HG02623 (cell line): ENCODE results near the gene MCM10.
A peak's percentile ranks its signal among the peaks of the same experiment; 100 is the strongest.
"Not testable (repeated sequence)": the region's sequence is repeated elsewhere in the genome, so short reads cannot be mapped to it uniquely, and the experiment has no call there.

Source experiments
- ATAC-seq: cut with Tn5 transposase; IDR thresholded peaks from one replicate; pipeline ENCODE4 v1.9.1; 2021; ENCODE audit warnings: moderate library complexity; ENCODE audit not compliant: unreplicated experiment

Gene MCM10

GRCh38 chr10:13160934-13161856 is at the start of gene MCM10:
Gene MCM10, plus strand, starts transcription at chr10:13161558. Its CDS starts 2,645 bp downstream, at chr10:13164203.
- peak; percentile 100 for ATAC-seq

- no peak for ATAC-seq
Measured at GRCh38 chr10:13113544-13113943, 47.8 kb upstream of the MCM10 start.

- ATAC-seq, result no peak
Measured at GRCh38 chr10:13115832-13116803, 45.2 kb upstream of the MCM10 start.

- ATAC-seq, result no peak
Measured at GRCh38 chr10:13117841-13118783, 43.2 kb upstream of the MCM10 start.

- ATAC-seq, result no peak
Measured at GRCh38 chr10:13118784-13119410, 42.5 kb upstream of the MCM10 start.

- no peak for ATAC-seq
Measured at GRCh38 chr10:13120786-13121499, 40.4 kb upstream of the MCM10 start.

- no peak for ATAC-seq
Measured at GRCh38 chr10:13121500-13121854, 39.9 kb upstream of the MCM10 start.

- no peak for ATAC-seq
Measured at GRCh38 chr10:13136651-13137050, 24.7 kb upstream of the MCM10 start.

- ATAC-seq, result no peak
Measured at GRCh38 chr10:13139150-13139549, 22.2 kb upstream of the MCM10 start.

GRCh38 chr10:13139676-13140075 is 21.7 kb upstream of the MCM10 start:
- ATAC-seq, result no peak

GRCh38 chr10:13140627-13141190 is 20.6 kb upstream of the MCM10 start:
- ATAC-seq, result no peak

- ATAC-seq, result no peak
Measured at GRCh38 chr10:13143766-13144165, 17.6 kb upstream of the MCM10 start.

- no peak for ATAC-seq
Measured at GRCh38 chr10:13144814-13145213, 16.5 kb upstream of the MCM10 start.

- no peak for ATAC-seq
Measured at GRCh38 chr10:13146379-13146778, 15.0 kb upstream of the MCM10 start.

- no peak for ATAC-seq
Measured at GRCh38 chr10:13147161-13147560, 14.2 kb upstream of the MCM10 start.

GRCh38 chr10:13152296-13152695 is 9.1 kb upstream of the MCM10 start:
- ATAC-seq, result no peak

- ATAC-seq, result not testable (repeated sequence)
Measured at GRCh38 chr10:13155860-13156259, 5.5 kb upstream of the MCM10 start.

GRCh38 chr10:13158401-13158800 is 3.0 kb upstream of the MCM10 start:
- ATAC-seq, result no peak

- ATAC-seq, result no peak
Measured at GRCh38 chr10:13161857-13162271, 506 bp downstream of the MCM10 start.
